Ascending aorta (tissue), 2 donors: ENCODE data around the gene AP4M1. TPM values are rescaled to one million over a fixed set of nuclear protein-coding genes. Genes with fewer than 3 reads are reported as not detected.
A peak's percentile ranks its signal among the peaks of the same experiment; 100 is the strongest.

Experiments
- DNase-seq, 2 donors: peaks; one replicate each; pipeline ENCODE4 v3.0.0-alpha.2; 2019; ENCODE audit warnings: low spot score in 2 of 2
- H3K27ac ChIP-seq, 2 donors: fragments of 200-600 bp; sonication (generic); one replicate each; pipeline ENCODE4 v1.5.1; 2016 to 2017; ENCODE audit warnings: mild to moderate bottlenecking in 1 of 2
- H3K27me3 ChIP-seq: fragments of 200-600 bp; sonication (generic); one replicate; pipeline ENCODE4 v1.5.1; 2017
- H3K36me3 ChIP-seq, 2 donors: fragments of 200-600 bp; sonication (generic); one replicate each; pipeline ENCODE4 v1.5.1; 2016
- H3K4me1 ChIP-seq, 2 donors: fragments of 200-600 bp; sonication (generic); one replicate each; pipeline ENCODE4 v1.5.1; 2016 to 2017; ENCODE audit warnings: mild to moderate bottlenecking in 1 of 2
- H3K4me3 ChIP-seq, 2 donors: fragments of 200-600 bp; sonication (generic); one replicate each; pipeline ENCODE4 v1.5.1; 2016 to 2017; ENCODE audit warnings: mild to moderate bottlenecking in 1 of 2
- H3K9me3 ChIP-seq, 2 donors: fragments of 200-600 bp; sonication (generic); one replicate each; pipeline ENCODE4 v1.5.1; 2016
- CTCF ChIP-seq, 3 experiments: fragments of 200-600 bp in 2 of 3; fragments of 450-650 bp in 1 of 3; sonication (generic) in 2 of 3; IDR thresholded peaks; one replicate each; pipeline ENCODE4 v1.5.1; 2016 to 2019; ENCODE audit warnings: antibody characterized with exemption in 3 of 3, mild to moderate bottlenecking in 1 of 3, moderate library complexity in 1 of 3
- intact Hi-C: fragments of 100-400 bp; cut with DNase I; formaldehyde crosslinking; loops from one replicate; pipeline ENCODE4 v1.15.1; 2023
- total RNA-seq: library from RNA; depleted of rRNA; stranded (reverse); fragments of >200 nt; gene quantifications from one replicate; pipeline ENCODE4 v1.1.0, GENCODE V29; 2016

Gene AP4M1
- total RNA-seq, 1 donor from 2014 or later = 29.6 TPM

- Histone ChIP-seq H3K4me1 (peaks cover 0 to 9% of the 10 kb centered on the region in 2 donors), H3K27me3 (no peaks in the 10 kb centered on the region), H3K36me3 (peaks cover 0 to 1% of the 10 kb centered on the region in 2 donors), H3K27ac (peak within 1 kb of the TSS; percentile 86 to 93), H3K4me3 (peak within 1 kb of the TSS; percentile 70 to 84), H3K9me3 (no peaks in the 10 kb centered on the region)
- intact Hi-C loops = loop anchor here (1.0 to 2.0 kb wide), 2 partner anchors 18 to 29 kb away; partner anchors contain the start of genes AP4M1, LAMTOR4 and MCM7
- peak in 1 of 3 experiments; percentile 8 for TF ChIP-seq CTCF (IDR thresholded peaks at IDR 0.05)
- peak; percentile 81 to 96 for DNase-seq
These were observed 17.9 kb downstream of the AP4M1 start, which contains the start of the genes CNPY4 and TAF6 for GRCh38 chr7:100119072-100119969. TSS of gene CNPY4 (plus strand) at chr7:100119634. CDS start at chr7:100119745, 111 bp downstream. TSS of gene TAF6 (minus strand) at chr7:100119358. CDS start at chr7:100114209, 5,149 bp downstream.

GRCh38 chr7:100119970-100120732 lies 18.7 kb downstream of the AP4M1 start:
- intact Hi-C loops = loop anchor here (1.0 to 10.0 kb wide), 3 partner anchors 19 to 305 kb away; partner anchors contain the start of genes AP4M1, LAMTOR4, MCM7 and MEPCE
- no peaks in the 10 kb centered on the region for H3K36me3 ChIP-seq
- no peaks in the 10 kb centered on the region for H3K9me3 ChIP-seq
- H3K4me3 ChIP-seq = peak overlapping the region; percentile 70 to 84
- DNase-seq = peak in 1 of 2 donors; percentile 84
- H3K4me1 ChIP-seq = peaks cover 0 to 9% of the 10 kb centered on the region in 2 donors
- H3K27ac ChIP-seq = peak overlapping the region; percentile 86 to 93
- TF ChIP-seq CTCF (IDR thresholded peaks at IDR 0.05) = no peak
- H3K27me3 ChIP-seq = no peaks in the 10 kb centered on the region

- no peak for DNase-seq
- intact Hi-C loops = loop anchor here (10.0 kb wide), 1 partner anchor 304 kb away; the partner anchor contains the start of genes MEPCE and ZCWPW1
- TF ChIP-seq CTCF (IDR thresholded peaks at IDR 0.05) = no peak
These were observed 19.2 kb downstream of the AP4M1 start for GRCh38 chr7:100120733-100121036.

GRCh38 chr7:100122067-100122466 lies 20.6 kb downstream of the AP4M1 start:
- Histone ChIP-seq H3K27ac (no peak overlapping the region), H3K27me3 (no peaks in the 10 kb centered on the region), H3K36me3 (no peaks in the 10 kb centered on the region), H3K4me1 (peaks cover 0 to 16% of the 10 kb centered on the region in 2 donors), H3K9me3 (no peaks in the 10 kb centered on the region), H3K4me3 (no peak overlapping the region)
- intact Hi-C loops = loop anchor here (10.0 kb wide), 1 partner anchor 303 kb away; the partner anchor contains the start of genes MEPCE and ZCWPW1
- DNase-seq = no peak
- TF ChIP-seq CTCF (IDR thresholded peaks at IDR 0.05) = no peak

More at GRCh38 chr7:100120733-100121036, 19.2 kb downstream of the AP4M1 start:
- Histone ChIP-seq H3K27ac (peak overlapping the region; percentile 86 to 93), H3K4me3 (peak overlapping the region; percentile 70 to 84), H3K4me1 (peaks cover 0 to 9% of the 10 kb centered on the region in 2 donors), H3K36me3 (no peaks in the 10 kb centered on the region), H3K27me3 (no peaks in the 10 kb centered on the region), H3K9me3 (no peaks in the 10 kb centered on the region)

- H3K36me3 ChIP-seq = no peaks in the 10 kb centered on the region
- peaks cover 0 to 16% of the 10 kb centered on the region in 2 donors for H3K4me1 ChIP-seq
- no peak for DNase-seq
- no peak overlapping the region for H3K27ac ChIP-seq
- no peaks in the 10 kb centered on the region for H3K9me3 ChIP-seq
- no peak for TF ChIP-seq CTCF (IDR thresholded peaks at IDR 0.05)
- intact Hi-C loops = loop anchor here (10.0 kb wide), 1 partner anchor 302 kb away; the partner anchor contains the start of genes MEPCE and ZCWPW1
- no peak overlapping the region for H3K4me3 ChIP-seq
- H3K27me3 ChIP-seq = no peaks in the 10 kb centered on the region
These were observed 21.1 kb downstream of the AP4M1 start for GRCh38 chr7:100122568-100122967.
